Hepatocyte (in vitro differentiated cells): Measurements from ENCODE around the gene AMZ2.

Experiments used
- EZH2phosphoT487 ChIP-seq: fragments of 200-600 bp; sonication (generic); IDR thresholded peaks from one replicate; pipeline ENCODE4 v1.6.1; 2018; ENCODE audit warnings: antibody characterized with exemption, mild to moderate bottlenecking, low read depth, moderate library complexity; ENCODE audit not compliant: unreplicated experiment, severe bottlenecking
- TF ChIP-seq, protein P1 (sequence below): fragments of 200-600 bp; sonication (generic); IDR thresholded peaks from 2 replicates; pipeline ENCODE4 v1.5.1; 2016; ENCODE audit warnings: antibody characterized with exemption, mild to moderate bottlenecking; ENCODE audit not compliant: poor library complexity

DNA sequence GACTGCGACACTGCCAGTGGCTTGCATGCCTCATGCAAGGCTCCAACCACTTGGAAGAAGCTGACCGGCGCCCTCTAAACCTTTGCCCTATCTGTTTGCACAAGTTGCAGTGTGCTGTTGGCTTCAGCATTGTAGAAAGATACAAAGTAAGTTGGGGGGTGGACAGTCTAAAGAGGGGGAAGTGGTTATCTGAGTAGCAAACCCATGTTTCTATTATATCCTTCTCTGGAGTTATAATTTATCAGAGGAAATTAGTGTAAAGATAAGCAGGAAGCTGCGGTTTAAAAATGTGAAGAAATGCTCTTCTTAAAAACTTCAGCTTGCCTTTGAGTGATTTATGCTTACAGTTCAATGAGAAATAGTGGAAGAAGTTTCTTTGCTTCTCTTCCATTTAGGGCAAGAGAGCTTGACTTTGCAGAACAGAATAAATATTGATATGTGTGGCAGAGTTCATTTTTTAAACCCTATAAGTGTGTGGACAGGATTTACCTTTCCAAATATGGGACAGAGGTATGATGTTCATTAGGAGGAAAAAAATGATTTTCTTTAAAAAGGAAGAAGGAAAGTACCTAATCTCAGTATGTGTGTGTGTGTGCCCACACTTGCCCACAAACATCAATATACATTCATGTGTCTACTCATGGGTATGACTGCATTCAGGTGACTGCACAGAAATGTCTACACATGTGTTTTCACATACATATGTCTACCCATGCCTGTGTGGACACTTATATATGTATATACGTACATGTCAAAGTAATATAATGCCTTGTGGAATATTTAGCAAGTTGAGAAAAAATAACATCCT is 8.1 kb downstream of the AMZ2 start:
- TF ChIP-seq, protein P1, sequence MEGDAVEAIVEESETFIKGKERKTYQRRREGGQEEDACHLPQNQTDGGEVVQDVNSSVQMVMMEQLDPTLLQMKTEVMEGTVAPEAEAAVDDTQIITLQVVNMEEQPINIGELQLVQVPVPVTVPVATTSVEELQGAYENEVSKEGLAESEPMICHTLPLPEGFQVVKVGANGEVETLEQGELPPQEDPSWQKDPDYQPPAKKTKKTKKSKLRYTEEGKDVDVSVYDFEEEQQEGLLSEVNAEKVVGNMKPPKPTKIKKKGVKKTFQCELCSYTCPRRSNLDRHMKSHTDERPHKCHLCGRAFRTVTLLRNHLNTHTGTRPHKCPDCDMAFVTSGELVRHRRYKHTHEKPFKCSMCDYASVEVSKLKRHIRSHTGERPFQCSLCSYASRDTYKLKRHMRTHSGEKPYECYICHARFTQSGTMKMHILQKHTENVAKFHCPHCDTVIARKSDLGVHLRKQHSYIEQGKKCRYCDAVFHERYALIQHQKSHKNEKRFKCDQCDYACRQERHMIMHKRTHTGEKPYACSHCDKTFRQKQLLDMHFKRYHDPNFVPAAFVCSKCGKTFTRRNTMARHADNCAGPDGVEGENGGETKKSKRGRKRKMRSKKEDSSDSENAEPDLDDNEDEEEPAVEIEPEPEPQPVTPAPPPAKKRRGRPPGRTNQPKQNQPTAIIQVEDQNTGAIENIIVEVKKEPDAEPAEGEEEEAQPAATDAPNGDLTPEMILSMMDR = no peak
- TF ChIP-seq EZH2phosphoT487 = no peak
